ENCODE results near the gene SLC7A6OS. TPM values are rescaled to one million over a fixed set of nuclear protein-coding genes. Genes with fewer than 3 reads are reported as not detected.
A peak's percentile ranks its signal among the peaks of the same experiment; 100 is the strongest.

SLC7A6OS gene
- polyA plus RNA-seq, 3 donors: 9.3 to 10.5 (median 9.7) TPM

DNA sequence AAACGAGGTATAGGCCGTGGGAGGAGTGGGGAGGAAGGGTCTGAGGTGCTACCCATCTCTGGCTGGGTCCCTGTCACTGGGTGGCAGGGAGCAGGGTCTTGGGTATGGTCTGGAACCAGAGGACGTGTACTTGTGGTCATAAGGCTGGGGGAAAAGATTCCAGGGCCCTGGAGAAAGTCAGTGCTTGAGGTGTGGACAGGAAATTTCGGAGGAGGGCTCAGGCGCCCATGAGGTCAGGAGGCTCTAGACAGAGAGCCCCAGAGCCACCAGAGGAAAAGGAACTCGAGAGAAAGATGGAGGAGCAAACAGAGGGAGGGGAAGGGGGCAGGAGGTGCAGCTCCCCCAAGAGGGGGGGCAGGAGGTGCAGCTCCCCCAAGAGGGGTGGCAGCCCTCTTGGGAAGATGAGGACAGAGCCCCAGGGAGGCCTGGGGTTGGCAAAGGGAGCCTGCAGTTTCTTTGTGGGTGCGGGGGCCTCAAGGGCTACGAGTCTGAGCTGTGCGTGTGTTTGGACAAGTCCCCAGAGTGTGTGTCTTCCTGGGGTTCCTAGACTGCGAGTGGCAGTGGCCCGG lies 47.1 kb downstream of the SLC7A6OS start:
- Histone ChIP-seq H3K9ac (ENCODE audit: insufficient read depth, low read length, poor library complexity, severe bottlenecking) (peak overlapping the region; percentile 87), H3K27ac (ENCODE audit: low read depth in 1 of 2, low read length in 2 of 2) (peak overlapping the region; percentile 82 to 89), H3K36me3 (replicated peaks in 1 of 2; ENCODE audit: control insufficient read depth in 1 of 2, insufficient read depth in 2 of 2, low read length in 2 of 2) (peaks cover 21 to 37% of the 10 kb centered on the region in 2 donors), H3K4me1 (ENCODE audit: control insufficient read depth in 1 of 2, insufficient read depth in 2 of 2, low read length in 2 of 2) (peaks cover 25 to 30% of the 10 kb centered on the region in 2 donors), H3K4me3 (replicated peaks in 1 of 3; ENCODE audit: low read depth in 2 of 3, low read length in 3 of 3) (peak overlapping the region; percentile 73 to 83 (median 79)), H3K27me3 (ENCODE audit: control insufficient read depth in 2 of 2, insufficient read depth in 2 of 2, low read length in 2 of 2) (no peaks in the 10 kb centered on the region), H3K4me2 (replicated peaks; ENCODE audit: extremely low read depth, low read length, poor library complexity, severe bottlenecking) (peak overlapping the region; percentile 97), H3K79me2 (ENCODE audit: insufficient read depth, low read length) (peaks cover 42% of the 10 kb centered on the region), H4K20me1 (ENCODE audit: insufficient read depth, low read length) (peaks cover 28% of the 10 kb centered on the region), H3K9me3 (replicated peaks in 1 of 2; ENCODE audit: control insufficient read depth in 1 of 2, insufficient read depth in 1 of 2, low read length in 2 of 2) (no peaks in the 10 kb centered on the region), H2AFZ (ENCODE audit: insufficient read depth, low read depth, low read length, poor library complexity, severe bottlenecking) (peak overlapping the region; percentile 89)
- 36% methylated on average over 11 of the region's 11 CpGs for WGBS (ENCODE audit: insufficient coverage)
- intact Hi-C loops (cut with micrococcal nuclease): loop anchor here (5.0 kb wide), 2 partner anchors 49 to 64 kb away; partner anchors contain the start of genes PRMT7 (in 2 of the 2) and SLC7A6OS (in 2 of the 2)
- Mint-ChIP-seq H3K27ac (peak overlapping the region; percentile 88 to 95 (median 93)), H3K36me3 (peaks cover 18 to 34% of the 10 kb centered on the region in 2 donors), H3K9me3 (no peaks in the 10 kb centered on the region), H3K4me3 (peak overlapping the region; percentile 92 to 99), H3K27me3 (ENCODE audit: low read depth in 3 of 3) (peaks cover 0 to 3% (median 0%) of the 10 kb centered on the region in 3 donors), H3K4me1 (peaks cover 30% of the 10 kb centered on the region)
- no peak for DNase-seq
- TF ChIP-seq, protein P1, sequence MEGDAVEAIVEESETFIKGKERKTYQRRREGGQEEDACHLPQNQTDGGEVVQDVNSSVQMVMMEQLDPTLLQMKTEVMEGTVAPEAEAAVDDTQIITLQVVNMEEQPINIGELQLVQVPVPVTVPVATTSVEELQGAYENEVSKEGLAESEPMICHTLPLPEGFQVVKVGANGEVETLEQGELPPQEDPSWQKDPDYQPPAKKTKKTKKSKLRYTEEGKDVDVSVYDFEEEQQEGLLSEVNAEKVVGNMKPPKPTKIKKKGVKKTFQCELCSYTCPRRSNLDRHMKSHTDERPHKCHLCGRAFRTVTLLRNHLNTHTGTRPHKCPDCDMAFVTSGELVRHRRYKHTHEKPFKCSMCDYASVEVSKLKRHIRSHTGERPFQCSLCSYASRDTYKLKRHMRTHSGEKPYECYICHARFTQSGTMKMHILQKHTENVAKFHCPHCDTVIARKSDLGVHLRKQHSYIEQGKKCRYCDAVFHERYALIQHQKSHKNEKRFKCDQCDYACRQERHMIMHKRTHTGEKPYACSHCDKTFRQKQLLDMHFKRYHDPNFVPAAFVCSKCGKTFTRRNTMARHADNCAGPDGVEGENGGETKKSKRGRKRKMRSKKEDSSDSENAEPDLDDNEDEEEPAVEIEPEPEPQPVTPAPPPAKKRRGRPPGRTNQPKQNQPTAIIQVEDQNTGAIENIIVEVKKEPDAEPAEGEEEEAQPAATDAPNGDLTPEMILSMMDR (IDR thresholded peaks at IDR 0.05): no peak

DNA sequence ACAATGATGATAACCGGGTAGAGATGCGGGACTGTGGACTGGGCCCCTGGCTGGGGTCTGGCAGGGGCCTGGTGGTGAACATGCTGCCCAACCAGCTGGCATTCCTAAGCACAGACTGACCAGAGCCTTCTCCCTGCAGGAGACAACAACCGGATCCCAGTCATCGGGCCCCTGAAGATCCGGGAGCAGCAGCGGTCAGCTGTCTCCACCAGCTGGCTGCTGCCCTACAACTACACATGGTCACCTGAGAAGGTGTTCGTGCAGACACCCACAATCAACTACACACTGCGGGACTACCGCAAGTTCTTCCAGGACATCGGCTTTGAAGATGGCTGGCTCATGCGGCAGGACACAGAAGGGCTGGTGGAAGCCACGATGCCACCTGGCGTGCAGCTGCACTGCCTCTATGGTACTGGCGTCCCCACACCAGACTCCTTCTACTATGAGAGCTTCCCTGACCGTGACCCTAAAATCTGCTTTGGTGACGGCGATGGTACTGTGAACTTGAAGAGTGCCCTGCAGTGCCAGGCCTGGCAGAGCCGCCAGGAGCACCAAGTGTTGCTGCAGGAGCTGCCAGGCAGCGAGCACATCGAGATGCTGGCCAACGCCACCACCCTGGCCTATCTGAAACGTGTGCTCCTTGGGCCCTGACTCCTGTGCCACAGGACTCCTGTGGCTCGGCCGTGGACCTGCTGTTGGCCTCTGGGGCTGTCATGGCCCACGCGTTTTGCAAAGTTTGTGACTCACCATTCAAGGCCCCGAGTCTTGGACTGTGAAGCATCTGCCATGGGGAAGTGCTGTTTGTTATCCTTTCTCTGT lies 51.5 kb downstream of the SLC7A6OS start:
- Histone ChIP-seq H3K9me3 (replicated peaks in 1 of 2; ENCODE audit: control insufficient read depth in 1 of 2, insufficient read depth in 1 of 2, low read length in 2 of 2) (no peaks in the 10 kb centered on the region), H3K9ac (ENCODE audit: insufficient read depth, low read length, poor library complexity, severe bottlenecking) (no peak overlapping the region), H3K4me1 (ENCODE audit: control insufficient read depth in 1 of 2, insufficient read depth in 2 of 2, low read length in 2 of 2) (peaks cover 30 to 33% of the 10 kb centered on the region in 2 donors), H4K20me1 (ENCODE audit: insufficient read depth, low read length) (peaks cover 17% of the 10 kb centered on the region), H3K79me2 (ENCODE audit: insufficient read depth, low read length) (peaks cover 10% of the 10 kb centered on the region), H3K27me3 (ENCODE audit: control insufficient read depth in 2 of 2, insufficient read depth in 2 of 2, low read length in 2 of 2) (no peaks in the 10 kb centered on the region), H3K4me3 (replicated peaks in 1 of 3; ENCODE audit: low read depth in 2 of 3, low read length in 3 of 3) (no peak overlapping the region), H3K4me2 (replicated peaks; ENCODE audit: extremely low read depth, low read length, poor library complexity, severe bottlenecking) (no peak overlapping the region), H3K27ac (ENCODE audit: low read depth in 1 of 2, low read length in 2 of 2) (no peak overlapping the region), H3K36me3 (replicated peaks in 1 of 2; ENCODE audit: control insufficient read depth in 1 of 2, insufficient read depth in 2 of 2, low read length in 2 of 2) (peaks cover 36 to 51% of the 10 kb centered on the region in 2 donors), H2AFZ (ENCODE audit: insufficient read depth, low read depth, low read length, poor library complexity, severe bottlenecking) (no peak overlapping the region)
- 90% methylated on average over 23 of the region's 27 CpGs for WGBS (ENCODE audit: insufficient coverage)
- Mint-ChIP-seq H3K4me1 (peaks cover 36% of the 10 kb centered on the region), H3K4me3 (no peak overlapping the region), H3K27ac (peak overlapping the region in 2 of 7 donors; percentile 72 to 75), H3K36me3 (peaks cover 35 to 56% of the 10 kb centered on the region in 2 donors), H3K27me3 (ENCODE audit: low read depth in 3 of 3) (peaks cover 0 to 3% (median 0%) of the 10 kb centered on the region in 3 donors), H3K9me3 (no peaks in the 10 kb centered on the region)
- intact Hi-C loops (cut with micrococcal nuclease): no loop called here
- TF ChIP-seq, protein P1 (IDR thresholded peaks at IDR 0.05): no peak
- no peak for DNase-seq
